Stimulated activated CD4-positive, alpha-beta T cell treated with anti-CD3 and anti-CD28 coated beads, TNF-alpha, amount 100 ng/mL, for 48 hours (primary cell): ENCODE results near the gene OR5AP2.
"Not testable (repeated sequence)": the region's sequence is repeated elsewhere in the genome, so short reads cannot be mapped to it uniquely, and the experiment has no call there.

ENCODE experiments used
- DNase-seq, 3 donors: peaks; one replicate each; pipeline ENCODE4 v3.0.0-alpha.2; 2020; ENCODE audit warnings: low read depth in 3 of 3

The OR5AP2 gene

GRCh38 chr11:56642339-56642738, at the start of gene OR5AP2:
Gene OR5AP2 (minus strand): TSS chr11:56642439. CDS start chr11:56642439, 0 bp downstream.
- no peak for DNase-seq

DNA sequence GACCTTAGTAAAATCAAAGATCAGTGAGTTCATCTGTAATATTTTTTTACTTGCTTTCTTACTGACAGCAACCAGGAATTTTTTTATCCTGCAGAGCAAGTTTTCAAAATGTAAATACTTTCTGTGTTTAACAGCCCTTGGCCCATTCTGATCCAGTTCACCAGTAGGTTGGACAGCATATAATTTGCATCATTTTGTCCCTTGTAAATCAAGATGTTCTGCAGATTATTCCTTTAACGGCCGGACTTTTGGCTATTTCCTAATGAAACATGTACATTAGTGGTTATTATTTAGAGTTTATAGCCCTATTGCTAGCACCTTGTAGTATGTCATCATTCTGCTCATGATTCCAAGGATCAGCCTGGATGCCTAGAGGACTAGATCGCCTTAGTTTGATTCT, 48.9 kb upstream of the OR5AP2 start:
- DNase-seq: not testable (repeated sequence)

DNA sequence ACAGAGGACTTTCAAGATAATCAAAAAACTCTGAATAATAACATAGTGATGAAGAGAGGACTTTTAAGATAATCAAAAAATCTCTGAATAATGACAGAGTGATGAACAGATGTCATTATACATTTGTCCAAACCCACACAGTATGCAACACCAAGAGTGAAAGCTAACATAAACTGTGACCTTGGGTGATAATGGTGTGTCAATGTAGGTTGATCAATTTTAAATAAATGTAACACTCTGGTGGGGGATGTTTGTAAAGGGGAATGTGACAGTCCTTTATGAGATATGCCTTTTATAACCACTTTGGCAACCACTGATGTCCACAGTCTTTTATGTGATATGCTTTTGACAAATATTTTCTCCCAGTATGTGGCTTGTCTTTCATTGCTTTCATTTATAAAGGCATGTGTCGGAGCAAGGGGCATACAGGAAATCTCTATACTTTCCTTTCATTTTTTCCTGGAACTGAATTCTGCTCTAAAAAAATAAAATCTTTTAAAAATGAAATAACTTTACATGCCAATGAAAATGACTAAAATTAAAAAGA, 46.4 kb upstream of the OR5AP2 start:
- DNase-seq: no peak

- no peak for DNase-seq
Measured at GRCh38 chr11:56670984-56671383, 28.7 kb upstream of the OR5AP2 start.

- DNase-seq: no peak
Measured at GRCh38 chr11:56663386-56663785, 21.1 kb upstream of the OR5AP2 start, which contains the start of gene OR5AR1. Gene OR5AR1 (plus strand): TSS chr11:56663686. CDS start chr11:56663686, 0 bp downstream.

DNA sequence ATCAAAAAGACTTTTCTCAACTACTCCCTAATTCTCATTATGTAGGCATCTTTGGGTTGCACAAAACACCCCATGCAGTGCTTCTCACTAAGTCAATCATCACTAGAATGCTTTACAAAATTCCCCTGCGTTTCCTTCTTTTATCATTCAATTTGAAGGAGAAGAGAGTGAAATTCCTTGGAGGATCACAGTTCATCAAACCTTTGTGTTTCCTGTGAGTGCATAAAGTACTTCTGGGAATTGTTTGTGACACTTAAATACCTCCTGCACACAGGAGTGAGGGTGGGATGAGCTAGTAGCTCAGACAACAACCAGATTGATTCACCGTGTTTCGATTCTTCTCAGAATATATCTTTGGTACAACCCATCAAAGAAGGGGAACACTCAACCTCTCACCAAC, 17.5 kb upstream of the OR5AP2 start:
- DNase-seq: no peak

- DNase-seq: no peak
Measured at GRCh38 chr11:56637500-56637899, 4.7 kb downstream of the OR5AP2 start.

- no peak for DNase-seq
Measured at GRCh38 chr11:56636861-56637260, 5.4 kb downstream of the OR5AP2 start.

DNA sequence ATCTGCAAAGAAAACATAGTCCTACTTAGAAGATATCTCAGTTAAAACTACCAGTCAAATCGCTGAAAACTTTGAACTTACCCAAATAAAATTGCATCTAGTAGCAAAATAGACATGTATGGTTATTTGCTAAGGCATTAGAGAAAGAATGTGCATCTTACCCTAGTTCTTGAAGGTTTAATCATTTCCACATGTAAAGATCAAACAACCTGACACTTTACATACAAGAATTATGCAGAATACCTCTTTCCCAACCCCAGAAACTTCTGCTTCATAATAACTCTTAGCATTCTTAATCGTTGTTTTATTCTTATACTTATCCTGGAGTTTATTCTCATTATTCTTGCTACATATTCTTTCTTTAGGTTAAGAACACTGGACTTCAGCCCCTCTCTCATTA, 9.9 kb downstream of the OR5AP2 start:
- DNase-seq: no peak

DNA sequence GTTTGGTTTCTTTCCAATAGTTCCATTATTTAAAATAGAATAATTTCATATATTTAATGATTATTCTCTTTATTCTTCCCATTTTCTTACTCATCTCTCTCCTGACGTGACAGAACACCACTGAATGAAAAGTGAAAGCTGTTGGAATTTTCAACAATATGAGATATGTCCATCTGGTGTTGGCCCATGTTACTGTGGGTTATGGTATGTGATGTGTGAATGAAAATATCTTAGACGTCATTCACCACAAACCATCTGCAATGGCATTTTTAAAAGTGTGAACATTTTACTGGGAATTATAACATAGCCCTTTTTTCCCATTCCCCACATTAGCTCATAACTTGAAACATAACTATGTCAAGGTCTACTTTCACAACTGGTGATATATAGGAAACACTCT, 16.3 kb downstream of the OR5AP2 start:
- no peak for DNase-seq

DNA sequence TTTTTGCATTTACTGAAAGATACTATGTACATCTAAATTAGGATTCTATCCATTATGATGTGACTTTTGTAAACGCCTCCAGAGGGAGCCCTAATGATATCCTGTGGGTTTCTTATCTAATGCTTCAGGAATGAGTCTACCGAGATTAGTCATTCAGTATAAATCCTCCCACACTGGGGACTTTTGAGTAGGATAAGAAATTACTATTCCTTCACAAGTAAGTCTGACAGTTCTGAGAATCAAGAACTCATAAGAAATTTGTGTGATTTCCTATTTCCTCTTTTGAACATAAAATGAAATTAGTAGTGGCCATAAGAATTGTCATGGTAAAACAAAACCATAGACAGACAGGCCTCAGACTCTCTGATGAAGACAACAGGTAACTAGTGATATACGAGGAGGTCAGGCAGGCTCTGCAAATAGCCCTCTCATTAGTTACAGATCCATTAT, 17.6 kb downstream of the OR5AP2 start:
- DNase-seq: no peak

DNA sequence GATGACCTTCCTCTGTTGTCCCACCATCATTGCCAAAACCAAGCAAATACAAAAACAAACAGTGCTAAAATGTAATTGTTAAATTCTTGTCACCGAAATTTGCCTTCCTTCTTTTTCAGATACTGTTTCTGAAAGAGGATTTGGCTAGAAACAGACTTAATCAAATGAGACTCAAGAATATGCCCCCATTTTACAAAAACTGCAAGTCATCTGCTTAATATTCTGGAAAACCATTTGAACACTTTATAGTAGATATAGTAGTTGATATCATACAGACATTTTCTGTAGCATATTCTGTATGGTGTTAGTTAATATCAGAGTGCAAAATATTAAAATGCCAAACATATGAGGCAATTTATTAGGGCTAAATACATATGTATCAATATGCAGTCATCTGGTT, 31.1 kb downstream of the OR5AP2 start:
- no peak for DNase-seq

GRCh38 chr11:56592088-56592717, 50.0 kb downstream of the OR5AP2 start:
- not testable (repeated sequence) for DNase-seq
